HG03521 (cell line): Measurements from ENCODE around the gene RPH3AL.

Source experiments
- ATAC-seq: cut with Tn5 transposase; IDR thresholded peaks from one replicate; pipeline ENCODE4 v1.9.1; 2021; ENCODE audit warnings: mild to moderate bottlenecking, moderate library complexity; ENCODE audit not compliant: unreplicated experiment

RPH3AL gene

GRCh38 chr17:163514-164098 lies 189.0 kb downstream of the RPH3AL start:
- ATAC-seq = no peak

GRCh38 chr17:162689-163088 lies 189.9 kb downstream of the RPH3AL start:
- ATAC-seq = no peak
